SU-DHL-6 (cell line): ENCODE measurements around the gene MC5R.

ENCODE experiments used
- CTCF ChIP-seq: fragments of 200-600 bp; sonication (generic); IDR thresholded peaks from one replicate; pipeline ENCODE4 v1.5.1; 2017; ENCODE audit warnings: antibody characterized with exemption, mild to moderate bottlenecking, low read length, moderate library complexity; ENCODE audit not compliant: insufficient read depth, poor library complexity, severe bottlenecking
- EZH2phosphoT487 ChIP-seq: fragments of 200-600 bp; sonication (generic), shearing (Covaris generic); conservative IDR thresholded peaks from 2 replicates; pipeline ENCODE4 v1.6.1; 2018; ENCODE audit warnings: mild to moderate bottlenecking, antibody characterized with exemption, low read length, moderate library complexity, mixed read lengths

- TF ChIP-seq CTCF (no peak), EZH2phosphoT487 (no peak)
Measured at GRCh38 chr18:13874558-13874957, 50.6 kb downstream of the MC5R start.
